ENCODE results near the gene SNAPC4.

The SNAPC4 gene

DNA sequence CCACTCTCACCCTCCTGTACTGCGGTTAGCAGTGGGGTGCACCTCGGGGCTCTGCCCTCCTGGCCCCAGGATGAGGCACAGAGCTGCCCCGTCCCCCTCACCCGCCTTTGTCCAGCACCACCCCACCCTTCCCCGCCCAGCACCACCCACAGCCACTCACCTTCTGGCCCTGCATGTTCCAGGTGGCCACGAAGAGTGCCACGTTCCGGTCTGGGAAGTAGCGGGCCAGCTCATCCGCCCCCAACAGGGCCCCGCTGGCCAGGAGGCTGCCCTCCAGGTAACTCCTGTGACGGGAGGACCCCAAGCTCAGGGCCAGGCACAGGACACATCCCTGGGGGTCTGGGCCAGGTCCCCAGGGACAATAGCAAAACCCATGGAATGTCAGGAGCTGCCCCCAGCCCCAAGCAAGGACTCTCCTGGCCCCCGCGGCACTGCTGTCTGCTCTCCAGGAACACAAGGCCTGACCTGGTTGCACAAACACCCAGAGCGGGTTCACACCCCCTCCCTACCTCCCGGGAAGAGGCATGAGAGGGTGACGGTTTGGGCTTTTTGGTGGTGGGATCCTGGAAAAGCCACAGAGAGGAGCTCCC is 34.7 kb upstream of the SNAPC4 start:
- Histone ChIP-seq H3K79me2 (ENCODE audit: control insufficient read depth, low read length) (peaks cover 50% of the 10 kb centered on the region), H3K4me2 (ENCODE audit: low read length) (no peak overlapping the region), H3K9me2 (replicated peaks; ENCODE audit: control insufficient read depth, low read length) (no peaks in the 10 kb centered on the region), H3K9me3 (ENCODE audit: control insufficient read depth, insufficient read depth, low read length) (no peaks in the 10 kb centered on the region), H3K4me3 (ENCODE audit: low read length) (no peak overlapping the region), H4K20me1 (ENCODE audit: control insufficient read depth, insufficient read depth, low read depth, low read length) (peaks cover 18% of the 10 kb centered on the region; the same call in 1 of the 2 replicates), H3K4me1 (ENCODE audit: control insufficient read depth, low read length) (peaks cover 21% of the 10 kb centered on the region), H3K36me3 (ENCODE audit: control insufficient read depth, low read length) (peaks cover 25% of the 10 kb centered on the region), H3K27ac (ENCODE audit: low read depth, low read length) (no peak overlapping the region), H3F3A (ENCODE audit: control insufficient read depth, insufficient read depth) (no peaks in the 10 kb centered on the region), H3K27me3 (ENCODE audit: control insufficient read depth, low read length) (no peaks in the 10 kb centered on the region)
- TF ChIP-seq, protein P1, sequence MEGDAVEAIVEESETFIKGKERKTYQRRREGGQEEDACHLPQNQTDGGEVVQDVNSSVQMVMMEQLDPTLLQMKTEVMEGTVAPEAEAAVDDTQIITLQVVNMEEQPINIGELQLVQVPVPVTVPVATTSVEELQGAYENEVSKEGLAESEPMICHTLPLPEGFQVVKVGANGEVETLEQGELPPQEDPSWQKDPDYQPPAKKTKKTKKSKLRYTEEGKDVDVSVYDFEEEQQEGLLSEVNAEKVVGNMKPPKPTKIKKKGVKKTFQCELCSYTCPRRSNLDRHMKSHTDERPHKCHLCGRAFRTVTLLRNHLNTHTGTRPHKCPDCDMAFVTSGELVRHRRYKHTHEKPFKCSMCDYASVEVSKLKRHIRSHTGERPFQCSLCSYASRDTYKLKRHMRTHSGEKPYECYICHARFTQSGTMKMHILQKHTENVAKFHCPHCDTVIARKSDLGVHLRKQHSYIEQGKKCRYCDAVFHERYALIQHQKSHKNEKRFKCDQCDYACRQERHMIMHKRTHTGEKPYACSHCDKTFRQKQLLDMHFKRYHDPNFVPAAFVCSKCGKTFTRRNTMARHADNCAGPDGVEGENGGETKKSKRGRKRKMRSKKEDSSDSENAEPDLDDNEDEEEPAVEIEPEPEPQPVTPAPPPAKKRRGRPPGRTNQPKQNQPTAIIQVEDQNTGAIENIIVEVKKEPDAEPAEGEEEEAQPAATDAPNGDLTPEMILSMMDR (IDR thresholded peaks at IDR 0.05; ENCODE audit: low read depth, low read length, poor library complexity, severe bottlenecking), result no peak
- no peak for TF ChIP-seq EZH2phosphoT487 (IDR thresholded peaks at IDR 0.05; ENCODE audit: borderline replicate concordance, low read length)

DNA sequence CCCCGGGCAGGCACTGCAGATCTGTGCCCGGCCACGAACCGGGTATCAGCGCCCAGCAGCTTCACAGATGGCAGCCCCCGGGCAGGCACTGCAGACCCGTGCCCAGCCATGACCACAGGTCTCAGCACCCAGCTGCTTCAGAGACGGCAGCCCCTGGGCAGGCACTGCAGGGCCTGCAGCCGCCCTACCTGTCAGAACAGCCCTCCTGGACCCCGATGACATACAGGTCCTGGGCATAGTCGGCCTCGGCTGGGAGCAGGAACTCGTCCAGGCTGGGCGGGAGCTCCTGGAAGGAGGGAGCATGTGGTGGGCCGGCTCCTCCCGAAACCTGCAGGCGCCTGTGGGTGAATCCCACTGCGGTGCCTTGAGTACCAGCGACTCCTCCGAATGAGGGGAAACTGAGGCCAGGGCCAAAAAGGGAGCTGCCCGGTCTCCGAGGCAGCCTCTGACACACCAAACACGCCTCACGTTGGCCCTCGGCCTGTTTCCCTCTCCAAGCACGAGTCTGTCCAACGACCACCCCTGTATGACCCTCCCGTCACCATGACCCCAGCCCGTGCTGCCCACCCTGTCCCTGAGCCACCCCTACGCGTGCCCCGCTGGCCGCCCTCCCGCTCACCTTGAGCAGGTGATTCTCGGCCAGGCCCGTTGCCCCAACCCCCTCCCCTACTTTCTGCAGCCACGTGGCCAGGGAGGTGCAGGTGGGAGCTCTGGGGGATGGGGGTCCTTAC is 34.0 kb upstream of the SNAPC4 start:
- Histone ChIP-seq H3K79me2 (ENCODE audit: control insufficient read depth, low read length) (peaks cover 45% of the 10 kb centered on the region), H3K36me3 (ENCODE audit: control insufficient read depth, low read length) (peaks cover 32% of the 10 kb centered on the region), H3K4me1 (ENCODE audit: control insufficient read depth, low read length) (peaks cover 21% of the 10 kb centered on the region), H3K27ac (ENCODE audit: low read depth, low read length) (no peak overlapping the region), H3K9me2 (replicated peaks; ENCODE audit: control insufficient read depth, low read length) (no peaks in the 10 kb centered on the region), H3K4me3 (ENCODE audit: low read length) (no peak overlapping the region), H3K4me2 (ENCODE audit: low read length) (no peak overlapping the region), H3F3A (ENCODE audit: control insufficient read depth, insufficient read depth) (no peaks in the 10 kb centered on the region), H4K20me1 (ENCODE audit: control insufficient read depth, insufficient read depth, low read depth, low read length) (peaks cover 18% of the 10 kb centered on the region; the same call in 1 of the 2 replicates), H3K9me3 (ENCODE audit: control insufficient read depth, insufficient read depth, low read length) (no peaks in the 10 kb centered on the region), H3K27me3 (ENCODE audit: control insufficient read depth, low read length) (no peaks in the 10 kb centered on the region)
- TF ChIP-seq EZH2phosphoT487 (IDR thresholded peaks at IDR 0.05; ENCODE audit: borderline replicate concordance, low read length), result no peak
- TF ChIP-seq, protein P1 (IDR thresholded peaks at IDR 0.05; ENCODE audit: low read depth, low read length, poor library complexity, severe bottlenecking), result no peak

DNA sequence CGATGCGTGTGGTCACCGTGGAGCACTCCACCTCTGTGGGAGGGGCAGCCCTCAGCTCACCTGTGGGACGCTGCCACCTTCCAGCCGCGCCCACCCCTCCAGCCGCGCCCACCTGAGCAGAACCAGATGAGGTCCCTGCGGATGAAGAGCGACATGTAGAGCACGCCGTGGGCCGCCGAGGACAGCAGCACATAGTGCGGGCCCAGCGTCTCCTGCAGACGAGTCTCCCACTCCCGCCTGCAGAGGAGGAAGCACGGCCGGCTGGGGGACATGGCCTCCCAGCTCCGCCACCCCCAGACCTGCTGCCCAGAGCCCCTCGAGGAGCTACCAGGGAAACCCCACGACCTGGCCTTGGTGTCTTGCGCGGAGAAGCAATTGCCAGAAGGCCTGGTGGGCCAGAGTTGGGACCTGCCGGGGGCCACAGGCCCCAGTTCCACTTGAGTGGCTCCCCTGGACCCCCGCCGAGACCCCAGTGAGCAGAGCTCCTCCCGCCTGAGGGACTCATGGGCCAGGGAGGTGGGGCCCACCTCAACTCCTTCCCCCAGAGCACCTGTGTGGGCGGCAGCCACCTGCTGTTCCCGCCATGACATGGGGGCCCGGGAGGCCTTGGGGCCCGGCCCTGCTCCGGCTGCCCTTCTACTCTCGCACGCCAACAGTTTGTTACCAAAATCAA is 33.2 kb upstream of the SNAPC4 start:
- no peak overlapping the region for H3K4me3 ChIP-seq (ENCODE audit: low read length)
- H3K9me3 ChIP-seq (ENCODE audit: control insufficient read depth, insufficient read depth, low read length), result no peaks in the 10 kb centered on the region
- no peak overlapping the region for H3K27ac ChIP-seq (ENCODE audit: low read depth, low read length)
- TF ChIP-seq, protein P1 (IDR thresholded peaks at IDR 0.05; ENCODE audit: low read depth, low read length, poor library complexity, severe bottlenecking), result no peak
- TF ChIP-seq EZH2phosphoT487 (IDR thresholded peaks at IDR 0.05; ENCODE audit: borderline replicate concordance, low read length), result no peak
- peaks cover 36% of the 10 kb centered on the region for H3K36me3 ChIP-seq (ENCODE audit: control insufficient read depth, low read length)
- H3F3A ChIP-seq (ENCODE audit: control insufficient read depth, insufficient read depth), result peaks cover 6% of the 10 kb centered on the region; the same call in 1 of the 2 replicates
- H3K9me2 ChIP-seq (replicated peaks; ENCODE audit: control insufficient read depth, low read length), result no peaks in the 10 kb centered on the region
- peaks cover 37% of the 10 kb centered on the region for H3K79me2 ChIP-seq (ENCODE audit: control insufficient read depth, low read length)
- no peak overlapping the region for H3K4me2 ChIP-seq (ENCODE audit: low read length)
- no peaks in the 10 kb centered on the region for H3K27me3 ChIP-seq (ENCODE audit: control insufficient read depth, low read length)
- H4K20me1 ChIP-seq (ENCODE audit: control insufficient read depth, insufficient read depth, low read depth, low read length), result peaks cover 17% of the 10 kb centered on the region; the same call in 1 of the 2 replicates
- H3K4me1 ChIP-seq (ENCODE audit: control insufficient read depth, low read length), result peaks cover 18% of the 10 kb centered on the region

Measured in DOHH2 (cell line).